ENCODE data around the gene BBS10. TPM values are rescaled to one million over a fixed set of nuclear protein-coding genes. Genes with fewer than 3 reads are reported as not detected.

BBS10 gene
- total RNA-seq, 4 donors from 2014 or later: 5.2 to 6.4 TPM; not detected in 2

- DNase-seq: no peak
- Histone ChIP-seq H3K27ac (no peak overlapping the region), H3K4me1 (no peaks in the 10 kb centered on the region), H3K4me3 (no peak overlapping the region), H3K27me3 (no peaks in the 10 kb centered on the region), H3K9me3 (no peaks in the 10 kb centered on the region), H3K36me3 (no peaks in the 10 kb centered on the region)
- intact Hi-C loops (cut with DNase I; ENCODE audit: low total_unique reads) (no loop called here), in situ Hi-C loops (cut with MboI; ENCODE audit: low pct_ligation_motif_present in 1 of 4, low pct_unique_long_range_greater_than_20kb in 1 of 4, low sequenced_read_pairs in 3 of 4) (no loop called here)
- TF ChIP-seq EP300 (IDR thresholded peaks at IDR 0.05; ENCODE audit: low read depth) (no peak), POLR2A (IDR thresholded peaks at IDR 0.05) (no peak), CTCF (IDR thresholded peaks at IDR 0.05) (no peak), POLR2AphosphoS5 (IDR thresholded peaks at IDR 0.05) (no peak)
- WGBS, 2 donors (ENCODE audit: low coverage in 1 of 2): 67 to 86% methylated on average over 1 of the region's 1 CpG
Observed at GRCh38 chr12:76317976-76318375, 30.2 kb downstream of the BBS10 start.

- intact Hi-C loops (cut with DNase I; ENCODE audit: low total_unique reads): no loop called here
- in situ Hi-C loops (cut with MboI; ENCODE audit: low pct_ligation_motif_present in 1 of 4, low pct_unique_long_range_greater_than_20kb in 1 of 4, low sequenced_read_pairs in 3 of 4): no loop called here
Observed at GRCh38 chr12:76316468-76316867, 31.7 kb downstream of the BBS10 start.

GRCh38 chr12:76313299-76313698 lies 34.9 kb downstream of the BBS10 start:
- H3K27ac ChIP-seq: no peak overlapping the region
- no peak overlapping the region for H3K4me3 ChIP-seq
- in situ Hi-C loops (cut with MboI; ENCODE audit: low pct_ligation_motif_present in 1 of 4, low pct_unique_long_range_greater_than_20kb in 1 of 4, low sequenced_read_pairs in 3 of 4): no loop called here
- no peaks in the 10 kb centered on the region for H3K4me1 ChIP-seq
- intact Hi-C loops (cut with DNase I; ENCODE audit: low total_unique reads): no loop called here
- DNase-seq: no peak
- 77 to 78% methylated on average over 7 to 9 of the region's 9 CpGs for WGBS, 2 donors (ENCODE audit: low coverage in 1 of 2)
- no peak for TF ChIP-seq POLR2AphosphoS5 (IDR thresholded peaks at IDR 0.05)
- no peaks in the 10 kb centered on the region for H3K36me3 ChIP-seq
- H3K27me3 ChIP-seq: no peaks in the 10 kb centered on the region
- no peaks in the 10 kb centered on the region for H3K9me3 ChIP-seq

More at GRCh38 chr12:76316468-76316867, 31.7 kb downstream of the BBS10 start:
- no peaks in the 10 kb centered on the region for H3K4me1 ChIP-seq
- no peaks in the 10 kb centered on the region for H3K36me3 ChIP-seq
- no peak overlapping the region for H3K4me3 ChIP-seq
- no peak for DNase-seq
- no peak overlapping the region for H3K27ac ChIP-seq
- no peaks in the 10 kb centered on the region for H3K9me3 ChIP-seq
- TF ChIP-seq POLR2AphosphoS5 (IDR thresholded peaks at IDR 0.05): no peak
- no peak for TF ChIP-seq POLR2A (IDR thresholded peaks at IDR 0.05)
- TF ChIP-seq EP300 (IDR thresholded peaks at IDR 0.05; ENCODE audit: low read depth): no peak
- TF ChIP-seq CTCF (IDR thresholded peaks at IDR 0.05): no peak
- H3K27me3 ChIP-seq: no peaks in the 10 kb centered on the region
- WGBS, 2 donors (ENCODE audit: low coverage in 1 of 2): 79 to 84% methylated on average over 7 of the region's 7 CpGs

GRCh38 chr12:76312315-76312714 lies 35.9 kb downstream of the BBS10 start:
- no peaks in the 10 kb centered on the region for H3K36me3 ChIP-seq
- WGBS, 2 donors (ENCODE audit: low coverage in 1 of 2): 72 to 76% methylated on average over 7 of the region's 7 CpGs

GRCh38 chr12:76311796-76312195 lies 36.4 kb downstream of the BBS10 start:
- TF ChIP-seq POLR2AphosphoS5 (IDR thresholded peaks at IDR 0.05) (no peak), POLR2A (IDR thresholded peaks at IDR 0.05) (no peak), CTCF (IDR thresholded peaks at IDR 0.05) (no peak), EP300 (IDR thresholded peaks at IDR 0.05; ENCODE audit: low read depth) (no peak)
- H3K4me1 ChIP-seq: no peaks in the 10 kb centered on the region
- WGBS, 2 donors (ENCODE audit: low coverage in 1 of 2): 74 to 77% methylated on average over 3 of the region's 3 CpGs
- no peaks in the 10 kb centered on the region for H3K9me3 ChIP-seq
- no peak overlapping the region for H3K27ac ChIP-seq
- H3K4me3 ChIP-seq: no peak overlapping the region
- intact Hi-C loops (cut with DNase I; ENCODE audit: low total_unique reads) (no loop called here), in situ Hi-C loops (cut with MboI; ENCODE audit: low pct_ligation_motif_present in 1 of 4, low pct_unique_long_range_greater_than_20kb in 1 of 4, low sequenced_read_pairs in 3 of 4) (no loop called here)
- no peaks in the 10 kb centered on the region for H3K27me3 ChIP-seq
- DNase-seq: no peak
- H3K36me3 ChIP-seq: no peaks in the 10 kb centered on the region

More at GRCh38 chr12:76312315-76312714, 35.9 kb downstream of the BBS10 start:
- intact Hi-C loops (cut with DNase I; ENCODE audit: low total_unique reads): no loop called here
- DNase-seq: no peak
- H3K27ac ChIP-seq: no peak overlapping the region
- H3K27me3 ChIP-seq: no peaks in the 10 kb centered on the region
- no peak overlapping the region for H3K4me3 ChIP-seq
- no peak for TF ChIP-seq POLR2AphosphoS5 (IDR thresholded peaks at IDR 0.05)
- no peaks in the 10 kb centered on the region for H3K4me1 ChIP-seq
- in situ Hi-C loops (cut with MboI; ENCODE audit: low pct_ligation_motif_present in 1 of 4, low pct_unique_long_range_greater_than_20kb in 1 of 4, low sequenced_read_pairs in 3 of 4): no loop called here
- H3K9me3 ChIP-seq: no peaks in the 10 kb centered on the region
